Mesendoderm (in vitro differentiated cells): ENCODE data around the gene OBP2B.

Experiments
- DNase-seq: peaks from one replicate; pipeline ENCODE4 v3.0.0; 2013
- H2AK5ac ChIP-seq: 2 replicates; pipeline ENCODE4 v1.6.1; 2013; ENCODE audit warnings: low read length, inconsistent platforms
- H2BK120ac ChIP-seq: 2 replicates; pipeline ENCODE4 v1.6.1; 2013; ENCODE audit warnings: low read depth, mild to moderate bottlenecking, low read length, moderate library complexity, mixed read lengths
- H2BK15ac ChIP-seq: replicated peaks from 2 replicates; pipeline ENCODE4 v1.6.1; 2013; ENCODE audit warnings: low read depth, mild to moderate bottlenecking, moderate library complexity
- H2BK5ac ChIP-seq: 2 replicates; pipeline ENCODE4 v1.6.1; 2013; ENCODE audit warnings: low read length, inconsistent platforms
- H3K18ac ChIP-seq: 2 replicates; pipeline ENCODE4 v1.6.1; 2013; ENCODE audit warnings: mild to moderate bottlenecking, low read length, mixed read lengths
- H3K23ac ChIP-seq: one replicate; pipeline ENCODE4 v1.6.1; 2013; ENCODE audit warnings: low read length
- H3K27ac ChIP-seq: 2 replicates; pipeline ENCODE4 v1.5.1; 2013; ENCODE audit warnings: low read depth, mild to moderate bottlenecking, inconsistent platforms, low read length, moderate library complexity
- H3K27me3 ChIP-seq: 2 replicates; pipeline ENCODE4 v1.6.1; 2013; ENCODE audit warnings: low read length, control low read depth, mild to moderate bottlenecking, inconsistent platforms; ENCODE audit not compliant: insufficient read depth, poor library complexity
- H3K36me3 ChIP-seq: 2 replicates; pipeline ENCODE4 v1.6.1; 2013; ENCODE audit warnings: low read length, inconsistent platforms; ENCODE audit not compliant: control insufficient read depth, insufficient read depth
- H3K4ac ChIP-seq: one replicate; pipeline ENCODE4 v1.6.1; 2013; ENCODE audit warnings: low read depth, mild to moderate bottlenecking, low read length, moderate library complexity
- H3K4me1 ChIP-seq: 2 replicates; pipeline ENCODE4 v1.6.1; 2013; ENCODE audit warnings: low read depth, low read length, inconsistent platforms; ENCODE audit not compliant: control insufficient read depth
- H3K4me2 ChIP-seq: 2 replicates; pipeline ENCODE4 v1.6.1; 2013; ENCODE audit warnings: low read length
- H3K4me3 ChIP-seq: 2 replicates; pipeline ENCODE4 v1.5.1; 2013; ENCODE audit warnings: mild to moderate bottlenecking, low read length
- H3K56ac ChIP-seq: one replicate; pipeline ENCODE4 v1.6.1; 2013; ENCODE audit warnings: low read length
- H3K79me1 ChIP-seq: 2 replicates; pipeline ENCODE4 v1.6.1; 2013; ENCODE audit warnings: low read length, inconsistent platforms
- H3K79me2 ChIP-seq: 2 replicates; pipeline ENCODE4 v1.6.1; 2013; ENCODE audit warnings: mild to moderate bottlenecking, low read length; ENCODE audit not compliant: control insufficient read depth, insufficient read depth
- H3K9ac ChIP-seq: 2 replicates; pipeline ENCODE4 v1.6.1; 2013; ENCODE audit warnings: low read length, inconsistent platforms
- H4K5ac ChIP-seq: one replicate; pipeline ENCODE4 v1.6.1; 2013; ENCODE audit warnings: low read length
- H4K8ac ChIP-seq: one replicate; pipeline ENCODE4 v1.6.1; 2013; ENCODE audit warnings: low read depth, mild to moderate bottlenecking, control low read depth, low read length, moderate library complexity
- WGBS: extraction: QIAGEN DNeasy Blood & Tissue Kit; methylation state at CpG from one replicate; pipeline ENCODE4 v1.1.7; 2013; ENCODE audit warnings: low lambda C conversion rate, missing lambda C conversion rate; ENCODE audit not compliant: insufficient coverage; ENCODE audit errors: extremely low coverage; 5-methylcytosine and 5-hydroxymethylcytosine counted together

The OBP2B gene

GRCh38 chr9:133158695-133159094, 50.4 kb downstream of the OBP2B start:
- Histone ChIP-seq H3K23ac (no peak overlapping the region), H3K4ac (no peak overlapping the region), H3K79me1 (no peaks in the 10 kb centered on the region), H2BK120ac (no peak overlapping the region), H3K18ac (no peak overlapping the region), H3K4me3 (no peak overlapping the region), H3K79me2 (no peaks in the 10 kb centered on the region), H3K4me1 (no peaks in the 10 kb centered on the region), H4K5ac (no peak overlapping the region), H3K4me2 (no peak overlapping the region), H2AK5ac (no peak overlapping the region), H3K27me3 (peaks cover 3% of the 10 kb centered on the region), H3K27ac (no peak overlapping the region), H2BK5ac (no peak overlapping the region), H3K56ac (no peak overlapping the region), H3K36me3 (no peaks in the 10 kb centered on the region), H2BK15ac (no peak overlapping the region), H3K9ac (no peak overlapping the region), H4K8ac (no peak overlapping the region)
- no peak for DNase-seq
- no CpG with 5 or more reads among the region's 3 CpGs for WGBS
